Right kidney (tissue), 1 donor: ENCODE data around the gene NRP1.

Experiments
- DNase-seq: peaks from one replicate; pipeline ENCODE4 v3.0.0-alpha.2; 2016

The NRP1 gene

DNA sequence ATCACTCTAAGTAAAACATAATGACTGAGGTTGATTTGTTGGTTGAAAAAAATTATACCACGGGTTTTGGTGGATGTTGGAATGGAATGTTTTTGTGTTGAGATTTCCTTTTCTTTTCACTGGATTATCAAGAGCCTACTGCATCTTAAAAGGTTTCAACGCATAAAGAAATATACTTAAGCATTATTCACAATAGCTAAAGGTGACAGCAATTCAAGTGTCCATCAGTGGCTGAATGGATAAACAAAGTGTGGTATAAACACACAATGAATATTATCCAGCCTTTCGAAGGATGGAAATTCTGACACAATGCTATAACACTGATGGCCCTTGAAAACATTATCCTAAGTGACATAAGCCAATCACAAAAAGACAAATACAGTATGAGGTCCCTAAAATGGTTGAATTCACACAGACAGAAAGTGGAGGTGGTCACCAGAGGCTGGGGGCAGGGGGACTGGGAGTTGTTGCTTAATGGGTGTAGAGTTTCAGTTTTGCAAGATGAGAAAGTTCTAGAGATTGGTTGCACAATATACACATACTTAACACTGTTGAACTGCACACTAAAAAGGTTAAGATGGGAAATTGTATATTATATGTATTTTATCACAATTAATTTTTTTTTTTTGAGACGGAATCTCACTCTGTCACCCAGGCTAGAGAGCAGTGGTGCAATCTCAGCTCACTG lies 122.3 kb downstream of the NRP1 start:
- DNase-seq, result no peak

GRCh38 chr10:33211106-33211878 lies 123.2 kb downstream of the NRP1 start:
- DNase-seq, result no peak

- no peak for DNase-seq
Observed at GRCh38 chr10:33209802-33210201, 124.7 kb downstream of the NRP1 start.

GRCh38 chr10:33208166-33208565 lies 126.3 kb downstream of the NRP1 start:
- DNase-seq, result no peak

GRCh38 chr10:33204031-33204430 lies 130.4 kb downstream of the NRP1 start:
- DNase-seq, result no peak

DNA sequence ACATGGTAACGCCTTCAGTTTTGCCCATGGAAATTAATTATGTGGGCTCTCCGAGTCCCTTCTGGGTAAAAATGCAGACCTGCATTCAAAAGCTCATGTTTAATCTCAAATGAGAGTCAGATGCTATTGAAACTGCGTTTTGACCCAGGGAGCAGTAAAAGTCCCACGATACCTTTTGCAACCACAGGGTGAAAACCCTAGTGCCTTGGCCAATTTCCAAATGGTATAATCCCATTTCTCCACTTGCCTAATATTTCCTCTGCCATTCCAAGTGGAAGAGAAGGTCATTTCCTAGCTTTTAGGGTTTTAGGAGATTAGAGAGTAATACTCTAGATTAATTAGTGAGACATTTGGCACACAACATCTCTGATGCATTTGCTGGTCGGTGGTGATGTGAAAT lies 132.5 kb downstream of the NRP1 start:
- DNase-seq, result no peak

DNA sequence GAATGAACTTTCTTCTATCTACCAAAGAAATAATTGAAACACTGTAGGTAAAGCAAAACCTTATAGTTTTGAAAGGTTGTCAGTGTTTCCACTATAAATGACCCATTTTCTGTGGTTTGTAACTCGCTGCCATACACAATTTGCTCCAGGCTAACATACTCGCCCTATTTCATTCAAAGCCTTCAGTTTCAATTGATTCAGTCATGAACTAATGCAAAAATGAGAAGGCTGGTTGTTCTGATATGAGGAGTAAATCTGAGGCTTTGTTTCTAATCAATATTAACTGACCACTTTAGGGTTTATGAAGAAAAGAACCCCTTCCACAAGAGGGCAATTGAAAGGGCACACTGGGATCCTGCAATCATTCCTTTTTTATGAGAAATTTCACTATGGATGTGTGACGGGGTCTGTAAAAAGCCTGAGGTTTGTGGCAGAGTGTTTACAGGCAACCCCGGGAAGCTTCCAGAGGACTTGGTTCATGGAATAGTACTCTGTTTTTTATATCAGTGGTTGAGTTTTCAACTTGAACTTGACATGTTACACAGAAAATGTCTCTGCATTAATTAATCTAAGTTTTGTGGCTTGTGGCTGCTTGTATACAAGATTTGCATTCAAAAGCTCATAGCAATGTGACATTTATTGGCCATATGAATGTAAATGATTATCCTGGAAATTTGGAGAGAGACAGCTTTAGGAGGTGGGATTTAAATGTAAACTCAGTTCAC lies 133.2 kb downstream of the NRP1 start:
- DNase-seq, result no peak

DNA sequence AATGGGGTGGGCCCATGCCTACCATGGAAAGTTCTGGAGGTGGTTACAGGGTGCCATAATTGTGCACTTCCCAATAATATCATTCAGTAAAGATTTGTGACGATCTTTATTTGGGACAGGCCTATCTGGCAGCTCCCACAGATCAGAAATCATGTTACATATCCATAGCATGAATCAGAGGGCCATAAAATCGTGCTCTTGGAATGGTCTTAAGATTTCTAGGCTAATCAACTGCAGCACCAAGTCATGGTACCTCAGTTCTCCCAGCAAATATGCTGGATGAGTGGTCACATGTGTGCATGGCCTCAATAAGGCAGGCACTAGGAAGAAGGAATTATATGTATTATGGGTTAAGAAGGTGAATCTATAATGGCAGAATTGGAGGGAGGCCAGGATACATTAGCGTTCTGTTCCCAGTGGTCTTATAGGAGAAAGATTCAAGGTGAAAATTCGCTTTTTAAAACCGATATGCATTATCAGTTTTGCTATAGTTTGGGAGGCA lies 134.7 kb downstream of the NRP1 start:
- DNase-seq, result no peak

GRCh38 chr10:33198610-33199009 lies 135.9 kb downstream of the NRP1 start:
- DNase-seq, result no peak

DNA sequence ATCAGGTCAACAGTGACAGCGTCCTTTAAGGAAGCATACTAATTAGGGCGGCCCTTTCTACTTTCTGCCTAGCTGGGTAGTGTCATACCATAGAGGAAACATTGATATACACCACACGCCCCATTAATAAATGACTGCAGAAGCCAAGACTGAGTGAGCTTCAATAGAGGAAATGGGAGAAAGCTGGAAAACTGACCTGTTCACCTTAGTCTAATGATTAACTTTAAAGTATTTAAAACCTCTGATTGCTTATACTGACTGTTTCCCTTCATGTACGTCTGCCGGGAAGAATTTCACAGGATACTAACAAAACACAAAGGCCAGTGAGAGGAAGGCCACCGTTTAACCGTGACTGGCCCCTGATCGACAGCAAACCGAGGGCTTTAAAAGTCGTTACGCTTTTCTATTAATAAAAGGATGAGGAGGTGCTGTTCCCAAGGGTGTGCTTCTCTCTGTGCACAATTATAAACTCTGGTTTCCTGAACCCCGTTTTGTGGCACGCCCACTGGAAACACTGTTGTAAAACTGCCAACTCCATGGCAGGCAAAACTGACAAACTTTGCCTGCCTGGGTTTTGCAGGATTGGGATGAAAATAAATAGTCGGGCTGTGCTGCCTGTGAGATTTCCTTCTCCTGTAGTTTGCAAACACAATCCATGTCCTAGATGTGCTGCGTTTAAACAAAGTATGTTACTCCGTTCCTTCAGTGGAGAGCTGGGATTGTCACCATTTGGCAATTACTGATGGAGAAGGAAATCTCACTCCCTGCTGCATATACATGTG lies 137.6 kb downstream of the NRP1 start:
- peak; percentile 69 for DNase-seq

DNA sequence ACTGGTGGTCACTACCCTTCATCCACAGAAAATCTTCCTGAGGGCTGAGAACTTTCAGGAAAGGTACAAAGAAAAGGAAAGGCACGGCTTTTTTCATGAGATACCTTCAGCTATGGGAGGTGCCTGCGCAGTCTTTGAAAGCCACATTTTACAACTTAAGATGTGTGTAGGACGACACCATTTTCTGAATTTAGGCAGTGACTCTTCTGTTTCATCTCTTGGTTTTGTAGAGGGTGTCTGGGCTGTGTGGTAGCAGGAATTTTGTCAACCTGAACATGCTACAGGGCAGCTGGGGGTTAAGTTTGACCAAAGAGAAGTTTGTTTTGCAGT lies 138.1 kb downstream of the NRP1 start:
- DNase-seq, result no peak

- no peak for DNase-seq
Observed at GRCh38 chr10:33195608-33196376, 138.7 kb downstream of the NRP1 start.

- DNase-seq, result no peak
Observed at GRCh38 chr10:33193701-33194521, 140.6 kb downstream of the NRP1 start.

DNA sequence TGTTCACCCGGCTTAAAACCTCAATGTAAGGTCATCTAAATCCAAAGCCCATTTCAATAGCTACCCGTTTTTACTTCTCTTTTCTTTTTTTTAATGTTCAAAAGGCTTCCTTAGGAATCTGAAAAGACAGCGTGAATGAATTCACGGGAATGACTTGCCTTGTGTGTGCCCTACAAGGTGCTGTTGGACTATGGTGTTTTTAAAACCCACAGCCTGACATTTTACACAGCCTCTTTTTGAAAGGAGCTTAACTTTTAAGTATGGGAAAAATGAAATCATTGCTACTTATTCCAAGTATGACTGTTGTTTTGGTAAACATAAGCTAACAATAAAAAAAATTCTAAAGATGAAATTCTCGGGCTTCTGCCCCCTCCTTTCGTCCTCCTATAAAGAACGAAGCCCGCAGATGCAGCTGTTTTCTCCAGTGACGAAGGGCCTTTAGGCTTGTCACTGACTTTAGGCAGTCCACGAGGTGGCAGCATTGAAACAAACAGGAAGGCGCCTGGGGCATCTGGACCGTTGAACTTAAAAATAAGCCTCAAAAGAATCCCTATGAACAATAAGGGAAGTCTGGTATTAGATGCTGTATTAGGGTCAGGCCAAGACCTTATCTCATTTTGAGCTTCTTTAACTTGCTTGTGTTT lies 141.3 kb downstream of the NRP1 start:
- DNase-seq, result peak; percentile 60

GRCh38 chr10:33192190-33192589 lies 142.3 kb downstream of the NRP1 start:
- no peak for DNase-seq

GRCh38 chr10:33190406-33190805 lies 144.1 kb downstream of the NRP1 start:
- DNase-seq, result no peak

- no peak for DNase-seq
Observed at GRCh38 chr10:33189808-33190207, 144.7 kb downstream of the NRP1 start.

GRCh38 chr10:33189363-33189762 lies 145.1 kb downstream of the NRP1 start:
- no peak for DNase-seq

GRCh38 chr10:33187427-33187999 lies 147.0 kb downstream of the NRP1 start:
- DNase-seq, result no peak

DNA sequence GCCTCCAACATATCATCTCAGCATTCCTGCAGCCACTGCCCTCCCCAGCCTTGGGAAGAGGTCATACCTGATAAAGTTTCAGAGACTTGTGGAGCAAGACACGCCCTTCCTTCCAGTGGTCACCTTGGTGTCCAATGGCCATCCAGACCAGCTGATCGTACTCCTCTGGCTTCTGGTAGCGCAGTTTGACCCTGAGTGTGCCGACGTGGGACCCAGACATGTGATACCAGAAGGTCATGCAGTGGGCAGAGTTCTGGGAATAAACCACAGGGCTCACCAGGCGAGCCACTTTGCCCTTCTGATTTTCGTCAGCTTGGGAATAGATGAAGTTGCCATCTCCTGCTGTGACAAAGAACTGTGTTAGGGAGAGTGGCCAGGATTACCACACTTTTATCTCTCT lies 148.3 kb downstream of the NRP1 start:
- no peak for DNase-seq
